Measurements from ENCODE around the gene PRKCE. TPM values are rescaled to one million over a fixed set of nuclear protein-coding genes. Genes with fewer than 3 reads are reported as not detected.

Gene PRKCE
- total RNA-seq, 1 donor from 2014 or later: 21.0 TPM

- Histone ChIP-seq H3K4me3 (ENCODE audit: low read depth, low read length) (no peak overlapping the region), H3K36me3 (ENCODE audit: control insufficient read depth, insufficient read depth, low read length) (no peaks in the 10 kb centered on the region), H3K27me3 (ENCODE audit: control insufficient read depth, insufficient read depth, low read length) (peaks cover 2% of the 10 kb centered on the region)
- no peak for DNase-seq (ENCODE audit: low read depth)
- TF ChIP-seq, protein P1, sequence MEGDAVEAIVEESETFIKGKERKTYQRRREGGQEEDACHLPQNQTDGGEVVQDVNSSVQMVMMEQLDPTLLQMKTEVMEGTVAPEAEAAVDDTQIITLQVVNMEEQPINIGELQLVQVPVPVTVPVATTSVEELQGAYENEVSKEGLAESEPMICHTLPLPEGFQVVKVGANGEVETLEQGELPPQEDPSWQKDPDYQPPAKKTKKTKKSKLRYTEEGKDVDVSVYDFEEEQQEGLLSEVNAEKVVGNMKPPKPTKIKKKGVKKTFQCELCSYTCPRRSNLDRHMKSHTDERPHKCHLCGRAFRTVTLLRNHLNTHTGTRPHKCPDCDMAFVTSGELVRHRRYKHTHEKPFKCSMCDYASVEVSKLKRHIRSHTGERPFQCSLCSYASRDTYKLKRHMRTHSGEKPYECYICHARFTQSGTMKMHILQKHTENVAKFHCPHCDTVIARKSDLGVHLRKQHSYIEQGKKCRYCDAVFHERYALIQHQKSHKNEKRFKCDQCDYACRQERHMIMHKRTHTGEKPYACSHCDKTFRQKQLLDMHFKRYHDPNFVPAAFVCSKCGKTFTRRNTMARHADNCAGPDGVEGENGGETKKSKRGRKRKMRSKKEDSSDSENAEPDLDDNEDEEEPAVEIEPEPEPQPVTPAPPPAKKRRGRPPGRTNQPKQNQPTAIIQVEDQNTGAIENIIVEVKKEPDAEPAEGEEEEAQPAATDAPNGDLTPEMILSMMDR (IDR thresholded peaks at IDR 0.05; ENCODE audit: insufficient read depth, low read length, poor library complexity, severe bottlenecking): no peak
These were observed 119.3 kb downstream of the PRKCE start for GRCh38 chr2:45770811-45771210.

- Histone ChIP-seq H3K27me3 (ENCODE audit: control insufficient read depth, insufficient read depth, low read length) (peaks cover 2% of the 10 kb centered on the region), H3K4me3 (ENCODE audit: low read depth, low read length) (no peak overlapping the region), H3K36me3 (ENCODE audit: control insufficient read depth, insufficient read depth, low read length) (no peaks in the 10 kb centered on the region)
- no peak for DNase-seq (ENCODE audit: low read depth)
- TF ChIP-seq, protein P1 (IDR thresholded peaks at IDR 0.05; ENCODE audit: insufficient read depth, low read length, poor library complexity, severe bottlenecking): no peak
These were observed 119.8 kb downstream of the PRKCE start for GRCh38 chr2:45771261-45771660.

GRCh38 chr2:45772038-45772437, 120.6 kb downstream of the PRKCE start:
- no peaks in the 10 kb centered on the region for H3K36me3 ChIP-seq (ENCODE audit: control insufficient read depth, insufficient read depth, low read length)
- H3K27me3 ChIP-seq (ENCODE audit: control insufficient read depth, insufficient read depth, low read length): peaks cover 2% of the 10 kb centered on the region
- TF ChIP-seq, protein P1 (IDR thresholded peaks at IDR 0.05; ENCODE audit: insufficient read depth, low read length, poor library complexity, severe bottlenecking): no peak
- H3K4me3 ChIP-seq (ENCODE audit: low read depth, low read length): no peak overlapping the region
- no peak for DNase-seq (ENCODE audit: low read depth)

GRCh38 chr2:45773909-45774308, 122.4 kb downstream of the PRKCE start:
- no peak overlapping the region for H3K4me3 ChIP-seq (ENCODE audit: low read depth, low read length)
- DNase-seq (ENCODE audit: low read depth): no peak
- no peaks in the 10 kb centered on the region for H3K36me3 ChIP-seq (ENCODE audit: control insufficient read depth, insufficient read depth, low read length)
- peaks cover 2% of the 10 kb centered on the region for H3K27me3 ChIP-seq (ENCODE audit: control insufficient read depth, insufficient read depth, low read length)
- TF ChIP-seq, protein P1 (IDR thresholded peaks at IDR 0.05; ENCODE audit: insufficient read depth, low read length, poor library complexity, severe bottlenecking): no peak

- Histone ChIP-seq H3K36me3 (ENCODE audit: control insufficient read depth, insufficient read depth, low read length) (no peaks in the 10 kb centered on the region), H3K4me3 (ENCODE audit: low read depth, low read length) (no peak overlapping the region), H3K27me3 (ENCODE audit: control insufficient read depth, insufficient read depth, low read length) (peaks cover 2% of the 10 kb centered on the region)
- TF ChIP-seq, protein P1 (IDR thresholded peaks at IDR 0.05; ENCODE audit: insufficient read depth, low read length, poor library complexity, severe bottlenecking): no peak
- DNase-seq (ENCODE audit: low read depth): no peak
These were observed 123.3 kb downstream of the PRKCE start for GRCh38 chr2:45774688-45775244.
